Ishikawa (cell line): ENCODE data around the gene TMEM255A.

ENCODE experiments used
- CEBPB ChIP-seq: IDR thresholded peaks from 2 replicates; pipeline ENCODE4 v1.6.1; 2012
- CREB1 ChIP-seq: IDR thresholded peaks from 2 replicates; pipeline ENCODE4 v1.6.1; 2012; ENCODE audit warnings: low read depth
- EP300 ChIP-seq: IDR thresholded peaks from 2 replicates; pipeline ENCODE4 v1.6.1; 2012; ENCODE audit warnings: borderline replicate concordance
- RAD21 ChIP-seq: IDR thresholded peaks from 2 replicates; pipeline ENCODE4 v1.6.1; 2012; ENCODE audit warnings: low read depth
- TF ChIP-seq, protein P1 (sequence below): IDR thresholded peaks from 2 replicates; pipeline ENCODE4 v1.6.1; 2012

DNA sequence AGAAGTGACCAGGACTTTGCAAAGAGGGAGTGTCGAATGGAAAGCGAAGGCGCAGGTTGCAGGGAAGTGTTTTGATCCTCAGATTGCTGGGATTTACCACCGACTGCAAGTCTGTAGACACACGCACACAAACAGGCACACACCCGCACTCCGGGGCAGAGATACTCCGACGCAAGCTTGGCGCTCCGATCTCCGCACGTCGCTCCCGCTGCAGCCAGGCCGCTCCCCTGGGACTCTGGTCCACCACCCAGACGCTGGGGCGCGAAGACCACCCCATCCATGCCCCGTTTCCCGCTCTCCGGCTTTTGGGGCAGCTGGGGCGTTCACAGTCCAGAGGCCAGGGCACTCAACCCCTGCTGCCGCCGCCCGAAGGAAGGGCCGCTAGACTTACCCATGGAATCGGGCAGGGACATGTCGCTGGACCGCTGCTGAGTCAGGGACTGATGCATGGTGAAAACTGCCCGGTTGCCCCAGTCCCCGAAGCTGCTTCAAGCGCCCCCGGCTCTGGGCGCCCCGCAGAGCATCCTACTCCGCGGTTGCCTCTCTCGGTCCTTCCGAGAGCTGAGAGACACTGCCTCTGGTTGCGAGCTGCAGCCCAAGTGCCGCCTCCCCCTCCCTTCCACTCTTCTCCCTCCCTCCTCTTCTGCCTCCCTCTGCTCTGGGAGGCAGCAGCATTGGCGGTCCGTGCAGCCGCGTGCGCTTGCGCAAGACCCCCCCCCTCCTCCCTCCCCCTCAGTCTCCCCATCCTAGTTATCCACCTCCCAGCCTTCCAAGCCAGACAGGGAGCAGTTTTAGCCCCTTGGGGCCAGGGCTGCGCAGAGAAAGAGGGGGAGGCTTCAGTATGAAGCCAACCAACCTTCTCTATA lies at the start of gene TMEM255A:
- TF ChIP-seq, protein P1, sequence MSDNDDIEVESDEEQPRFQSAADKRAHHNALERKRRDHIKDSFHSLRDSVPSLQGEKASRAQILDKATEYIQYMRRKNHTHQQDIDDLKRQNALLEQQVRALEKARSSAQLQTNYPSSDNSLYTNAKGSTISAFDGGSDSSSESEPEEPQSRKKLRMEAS, result no peak
- TF ChIP-seq EP300 (no peak), CEBPB (no peak), RAD21 (no peak), CREB1 (no peak)
